ENCODE data around the gene ENPP7. TPM values are rescaled to one million over a fixed set of nuclear protein-coding genes. Genes with fewer than 3 reads are reported as not detected.
"Not testable (repeated sequence)": the region's sequence is repeated elsewhere in the genome, so short reads cannot be mapped to it uniquely, and the experiment has no call there.

ENPP7 gene
- total RNA-seq, 1 donor from 2014 or later: not detected

GRCh38 chr17:79749958-79750357, 19.2 kb downstream of the ENPP7 start:
- no peak for DNase-seq

- no peak for DNase-seq
Observed at GRCh38 chr17:79750650-79751545, 20.2 kb downstream of the ENPP7 start.

GRCh38 chr17:79752175-79752574, 21.4 kb downstream of the ENPP7 start:
- no peak for DNase-seq

- no peak for DNase-seq
Observed at GRCh38 chr17:79754370-79754769, 23.6 kb downstream of the ENPP7 start.

GRCh38 chr17:79754903-79755302, 24.2 kb downstream of the ENPP7 start:
- not testable (repeated sequence) for DNase-seq

GRCh38 chr17:79755591-79755990, 24.8 kb downstream of the ENPP7 start:
- no peak for DNase-seq

GRCh38 chr17:79757140-79757745, 26.5 kb downstream of the ENPP7 start:
- no peak for DNase-seq

GRCh38 chr17:79758271-79758670, 27.5 kb downstream of the ENPP7 start:
- DNase-seq: no peak

- DNase-seq: no peak
Observed at GRCh38 chr17:79760197-79760906, 29.6 kb downstream of the ENPP7 start.

GRCh38 chr17:79761894-79762589, 31.3 kb downstream of the ENPP7 start:
- no peak for DNase-seq

- no peak for DNase-seq
Observed at GRCh38 chr17:79765708-79766107, 35.0 kb downstream of the ENPP7 start.

- DNase-seq: no peak
Observed at GRCh38 chr17:79769570-79770506, 39.1 kb downstream of the ENPP7 start.

- no peak for DNase-seq
Observed at GRCh38 chr17:79771276-79771675, 40.5 kb downstream of the ENPP7 start.

GRCh38 chr17:79772726-79773125, 42.0 kb downstream of the ENPP7 start:
- DNase-seq: not testable (repeated sequence)

- no peak for DNase-seq
Observed at GRCh38 chr17:79774561-79774975, 43.8 kb downstream of the ENPP7 start.

- no peak for DNase-seq
Observed at GRCh38 chr17:79775632-79776031, 44.9 kb downstream of the ENPP7 start.

GRCh38 chr17:79776376-79777119, 45.8 kb downstream of the ENPP7 start:
- no peak for DNase-seq

- DNase-seq: peak; percentile 51
Observed at GRCh38 chr17:79777120-79777893, 46.6 kb downstream of the ENPP7 start.

GRCh38 chr17:79777894-79778503, 47.3 kb downstream of the ENPP7 start, which contains the start of gene CBX2:
TSS of gene CBX2 (plus strand) at chr17:79778148. CDS start at chr17:79778236, 88 bp downstream.
- peak; percentile 58 for DNase-seq

Data from occipital lobe (tissue), 2 donors.